Measurements from ENCODE around the gene IFT20. TPM values are rescaled to one million over a fixed set of nuclear protein-coding genes. Genes with fewer than 3 reads are reported as not detected.

Gene IFT20
- total and polyA plus RNA-seq, 8 donors, result 24.9 to 95.6 (median 50.2) TPM

DNA sequence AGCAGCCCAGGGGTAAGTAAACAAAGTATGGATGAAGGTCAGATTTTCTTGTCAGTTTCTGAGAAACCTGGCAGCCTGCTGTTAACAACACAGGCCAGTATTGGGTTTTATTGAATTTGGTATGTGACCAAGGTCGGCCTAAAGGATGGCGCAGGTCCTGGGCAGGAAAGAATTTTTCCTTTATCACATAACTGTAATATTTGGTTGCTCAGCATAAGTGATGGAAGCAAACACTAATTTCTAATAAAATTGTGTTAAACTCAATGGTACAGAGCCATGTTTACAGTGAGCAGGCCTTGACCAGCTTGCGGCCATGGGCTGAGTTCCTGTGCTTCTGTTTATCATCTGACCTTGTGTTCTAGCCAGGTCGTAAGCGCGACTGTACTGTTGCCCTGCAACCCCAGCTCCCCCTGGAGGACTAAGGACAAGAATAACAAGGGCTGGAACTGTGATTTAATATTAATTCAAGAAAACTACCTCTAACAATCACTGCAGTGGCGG is 11.5 kb upstream of the IFT20 start:
- H3K36me3 ChIP-seq, result peaks cover 83 to 100% (median 99%) of the 10 kb centered on the region in 4 donors
- WGBS, 5 donors, result 33 to 48% (median 36%) methylated on average over 7 of the region's 7 CpGs
- no peak overlapping the region for H3K4me3 ChIP-seq
- no peaks in the 10 kb centered on the region for H3K9me3 ChIP-seq
- H3K27me3 ChIP-seq, result no peaks in the 10 kb centered on the region
- TF ChIP-seq POLR2AphosphoS5 (IDR thresholded peaks at IDR 0.05) (peak in 1 of 3 donors; percentile 33), EP300 (IDR thresholded peaks at IDR 0.05) (no peak)
- TF ChIP-seq, protein P1, sequence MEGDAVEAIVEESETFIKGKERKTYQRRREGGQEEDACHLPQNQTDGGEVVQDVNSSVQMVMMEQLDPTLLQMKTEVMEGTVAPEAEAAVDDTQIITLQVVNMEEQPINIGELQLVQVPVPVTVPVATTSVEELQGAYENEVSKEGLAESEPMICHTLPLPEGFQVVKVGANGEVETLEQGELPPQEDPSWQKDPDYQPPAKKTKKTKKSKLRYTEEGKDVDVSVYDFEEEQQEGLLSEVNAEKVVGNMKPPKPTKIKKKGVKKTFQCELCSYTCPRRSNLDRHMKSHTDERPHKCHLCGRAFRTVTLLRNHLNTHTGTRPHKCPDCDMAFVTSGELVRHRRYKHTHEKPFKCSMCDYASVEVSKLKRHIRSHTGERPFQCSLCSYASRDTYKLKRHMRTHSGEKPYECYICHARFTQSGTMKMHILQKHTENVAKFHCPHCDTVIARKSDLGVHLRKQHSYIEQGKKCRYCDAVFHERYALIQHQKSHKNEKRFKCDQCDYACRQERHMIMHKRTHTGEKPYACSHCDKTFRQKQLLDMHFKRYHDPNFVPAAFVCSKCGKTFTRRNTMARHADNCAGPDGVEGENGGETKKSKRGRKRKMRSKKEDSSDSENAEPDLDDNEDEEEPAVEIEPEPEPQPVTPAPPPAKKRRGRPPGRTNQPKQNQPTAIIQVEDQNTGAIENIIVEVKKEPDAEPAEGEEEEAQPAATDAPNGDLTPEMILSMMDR (IDR thresholded peaks at IDR 0.05), result peak in 2 of 7 experiments; percentile 11 to 66
- H3K27ac ChIP-seq, result peak overlapping the region; percentile 67 to 83 (median 78)
- DNase-seq, result peak; percentile 64 to 72
- intact Hi-C loops (cut with DNase I; ENCODE audit: low total_unique reads), result no loop called here
- peaks cover 38 to 43% (median 41%) of the 10 kb centered on the region in 4 donors for H3K4me1 ChIP-seq

DNA sequence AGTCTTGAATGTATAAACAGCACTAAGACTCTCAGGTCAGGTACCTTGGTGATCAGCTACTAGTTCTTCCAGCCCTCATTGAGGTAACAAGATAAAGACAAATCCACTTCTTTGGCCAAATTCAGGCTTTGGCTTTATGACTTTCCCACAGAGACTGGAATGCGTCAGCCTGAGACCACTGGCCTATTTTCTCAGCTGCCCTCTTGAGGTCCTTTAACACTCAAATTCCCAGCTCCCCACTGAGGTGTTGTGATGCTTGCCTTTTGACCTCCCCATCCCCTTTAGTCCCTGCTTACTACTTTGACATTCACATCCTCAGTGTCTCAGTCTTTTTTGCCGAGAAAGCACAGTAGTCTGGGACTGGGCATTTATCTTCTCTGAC is 10.9 kb upstream of the IFT20 start:
- DNase-seq, result no peak
- TF ChIP-seq EP300 (IDR thresholded peaks at IDR 0.05), result no peak
- TF ChIP-seq POLR2A (IDR thresholded peaks at IDR 0.05), result no peak
- TF ChIP-seq, protein P1 (IDR thresholded peaks at IDR 0.05), result no peak
- no peak for TF ChIP-seq POLR2AphosphoS5 (IDR thresholded peaks at IDR 0.05)
- Histone ChIP-seq H3K27ac (peak overlapping the region; percentile 20 to 83 (median 74)), H3K9me3 (no peaks in the 10 kb centered on the region), H3K4me3 (no peak overlapping the region), H3K27me3 (no peaks in the 10 kb centered on the region), H3K36me3 (peaks cover 83 to 100% (median 99%) of the 10 kb centered on the region in 4 donors), H3K4me1 (peaks cover 38 to 43% (median 41%) of the 10 kb centered on the region in 4 donors)
- WGBS, 5 donors, result 37 to 69% (median 49%) methylated on average over 2 of the region's 2 CpGs
- intact Hi-C loops (cut with DNase I; ENCODE audit: low total_unique reads), result no loop called here

DNA sequence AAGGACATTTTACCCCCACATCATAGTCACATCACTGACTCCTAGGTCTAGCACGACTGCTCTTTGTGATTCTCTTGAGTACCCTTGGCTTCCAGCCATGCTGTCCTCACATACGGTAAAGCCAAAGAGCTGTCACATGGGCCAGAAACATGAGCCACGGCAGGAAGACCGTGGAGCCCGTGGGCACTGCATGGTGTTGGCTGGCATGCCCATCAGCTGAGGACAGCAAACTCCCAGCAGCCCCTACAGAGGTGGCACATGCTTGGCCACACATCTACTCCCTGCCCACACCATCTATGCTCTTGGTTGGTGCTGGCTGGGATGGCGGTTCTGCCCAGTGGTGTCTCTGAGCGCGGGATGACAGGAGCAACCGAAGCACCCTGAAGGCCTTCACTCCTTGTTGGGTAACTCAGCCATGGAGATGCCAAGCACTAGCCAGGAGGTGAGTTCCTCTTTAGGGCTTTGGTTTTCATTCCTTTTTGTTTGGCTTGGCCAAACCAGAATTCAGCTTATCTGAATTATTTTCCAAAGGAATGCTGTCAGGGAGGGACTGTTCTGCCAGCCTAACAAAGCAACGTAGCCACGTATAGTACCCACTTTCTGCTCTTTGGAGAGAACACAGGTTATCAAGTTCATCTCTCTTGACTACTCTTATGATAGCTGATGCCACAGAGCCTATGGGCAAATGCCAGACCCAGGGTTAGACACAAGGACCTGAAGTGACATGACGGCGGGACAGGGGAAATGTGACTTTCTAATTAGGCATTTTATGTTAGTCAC is 10.3 kb upstream of the IFT20 start:
- H3K27ac ChIP-seq, result peak overlapping the region; percentile 20 to 83 (median 74)
- WGBS, 5 donors, result 33 to 64% (median 43%) methylated on average over 13 of the region's 13 CpGs
- no peaks in the 10 kb centered on the region for H3K27me3 ChIP-seq
- peaks cover 83 to 100% (median 99%) of the 10 kb centered on the region in 4 donors for H3K36me3 ChIP-seq
- no peak for TF ChIP-seq EP300 (IDR thresholded peaks at IDR 0.05)
- no peak for TF ChIP-seq POLR2A (IDR thresholded peaks at IDR 0.05)
- TF ChIP-seq, protein P1 (IDR thresholded peaks at IDR 0.05), result no peak
- no peak for TF ChIP-seq POLR2AphosphoS5 (IDR thresholded peaks at IDR 0.05)
- intact Hi-C loops (cut with DNase I; ENCODE audit: low total_unique reads), result no loop called here
- no peaks in the 10 kb centered on the region for H3K9me3 ChIP-seq
- H3K4me1 ChIP-seq, result peaks cover 38 to 43% (median 41%) of the 10 kb centered on the region in 4 donors
- DNase-seq, result peak in 1 of 2 donors; percentile 47
- no peak overlapping the region for H3K4me3 ChIP-seq

DNA sequence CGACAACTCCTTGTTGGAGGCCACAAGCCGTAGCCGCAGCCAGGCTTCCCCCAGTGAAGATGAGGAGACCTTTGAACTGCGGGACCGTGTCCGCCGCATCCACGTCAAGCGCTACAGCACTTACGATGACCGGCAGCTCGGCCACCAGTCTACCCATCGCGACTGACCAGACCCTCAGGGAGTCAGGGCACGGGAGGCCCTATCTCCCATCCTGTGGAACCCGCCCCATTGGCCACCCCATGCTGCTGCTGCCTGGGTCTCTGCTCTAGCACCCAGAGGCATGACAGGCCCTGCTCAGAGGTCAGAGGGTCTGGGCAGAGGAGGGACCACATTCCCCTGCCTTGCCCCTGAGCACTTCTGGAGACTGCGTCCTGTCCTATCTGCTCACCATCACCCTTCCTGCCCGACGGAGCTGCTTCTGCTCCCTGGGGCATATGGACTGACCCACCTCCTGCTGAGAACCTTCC is 9.2 kb upstream of the IFT20 start:
- Histone ChIP-seq H3K9me3 (no peaks in the 10 kb centered on the region), H3K4me1 (peaks cover 38 to 50% (median 41%) of the 10 kb centered on the region in 4 donors), H3K36me3 (peaks cover 81 to 100% (median 99%) of the 10 kb centered on the region in 4 donors), H3K27me3 (no peaks in the 10 kb centered on the region), H3K4me3 (no peak overlapping the region), H3K27ac (peak overlapping the region in 4 of 5 donors; percentile 67 to 83 (median 76))
- WGBS, 5 donors, result 88 to 94% (median 92%) methylated on average over 18 to 19 of the region's 19 CpGs
- TF ChIP-seq POLR2A (IDR thresholded peaks at IDR 0.05) (no peak), POLR2AphosphoS5 (IDR thresholded peaks at IDR 0.05) (no peak), EP300 (IDR thresholded peaks at IDR 0.05) (no peak)
- TF ChIP-seq, protein P1 (IDR thresholded peaks at IDR 0.05), result no peak
- DNase-seq, result no peak
- intact Hi-C loops (cut with DNase I; ENCODE audit: low total_unique reads), result no loop called here

All from stomach (tissue), 9 donors.